Astrocyte (in vitro differentiated cells and primary cell): ENCODE data around the gene RPL13. TPM values are rescaled to one million over a fixed set of nuclear protein-coding genes. Genes with fewer than 3 reads are reported as not detected.

Experiments
- DNase-seq: peaks from one replicate; pipeline ENCODE4 v3.0.0-alpha.2; 2010; ENCODE audit warnings: low read depth
- FAIRE-seq: peaks from 2 replicates; lab custom pipeline; 2011; peaks lifted over from hg19 to GRCh38; lab: Jason Lieb, UNC
- H2AFZ ChIP-seq: 2 replicates; pipeline ENCODE4 v1.6.0; 2012; ENCODE audit warnings: low read depth, low read length, inconsistent platforms
- H3K27ac ChIP-seq: 2 replicates; pipeline ENCODE4 v1.5.1; 2011; ENCODE audit warnings: low read depth, low read length, inconsistent platforms
- H3K27me3 ChIP-seq: 2 replicates; pipeline ENCODE4 v1.6.0; 2011; ENCODE audit warnings: low read length, inconsistent platforms; ENCODE audit not compliant: insufficient read depth
- H3K36me3 ChIP-seq: 2 replicates; pipeline ENCODE4 v1.5.1; 2011; ENCODE audit warnings: low read length, inconsistent platforms; ENCODE audit not compliant: insufficient read depth
- H3K4me1 ChIP-seq: 2 replicates; pipeline ENCODE4 v1.5.1; 2011; ENCODE audit warnings: low read length, inconsistent platforms; ENCODE audit not compliant: insufficient read depth
- H3K4me2 ChIP-seq: 2 replicates; pipeline ENCODE4 v1.6.0; 2012; ENCODE audit warnings: low read length, inconsistent platforms
- H3K4me3 ChIP-seq: 2 replicates; pipeline ENCODE4 v1.5.1; 2011; ENCODE audit warnings: low read depth, mild to moderate bottlenecking, low read length, inconsistent platforms; ENCODE audit not compliant: insufficient read depth
- H3K79me2 ChIP-seq: 2 replicates; pipeline ENCODE4 v1.6.0; 2012; ENCODE audit warnings: mild to moderate bottlenecking, low read length, inconsistent platforms; ENCODE audit not compliant: insufficient read depth
- H3K9ac ChIP-seq: 2 replicates; pipeline ENCODE4 v1.6.0; 2012; ENCODE audit warnings: mild to moderate bottlenecking, low read length, inconsistent platforms
- H3K9me3 ChIP-seq: 2 replicates; pipeline ENCODE4 v1.5.1; 2012; ENCODE audit warnings: low read depth, mild to moderate bottlenecking, low read length, inconsistent platforms; ENCODE audit not compliant: insufficient read depth
- H4K20me1 ChIP-seq: 2 replicates; pipeline ENCODE4 v1.6.0; 2012; ENCODE audit warnings: low read length, inconsistent platforms; ENCODE audit not compliant: insufficient read depth
- H3K27ac Mint-ChIP-seq: one replicate; pipeline ENCODE4 v1.8.0; 2021; ENCODE audit warnings: mild to moderate bottlenecking, mixed read lengths; ENCODE audit not compliant: unreplicated experiment
- H3K27me3 Mint-ChIP-seq: one replicate; pipeline ENCODE4 v1.8.0; 2021; ENCODE audit warnings: low read depth, mixed read lengths; ENCODE audit not compliant: unreplicated experiment
- H3K36me3 Mint-ChIP-seq: one replicate; pipeline ENCODE4 v1.8.0; 2021; ENCODE audit warnings: low read depth, mixed read lengths; ENCODE audit not compliant: unreplicated experiment
- H3K4me1 Mint-ChIP-seq: one replicate; pipeline ENCODE4 v1.8.0; 2021; ENCODE audit warnings: low read depth, mixed read lengths; ENCODE audit not compliant: unreplicated experiment
- H3K4me3 Mint-ChIP-seq: one replicate; pipeline ENCODE4 v1.8.0; 2021; ENCODE audit warnings: mild to moderate bottlenecking, moderate library complexity, mixed read lengths; ENCODE audit not compliant: unreplicated experiment
- H3K9me3 Mint-ChIP-seq: one replicate; pipeline ENCODE4 v1.8.0; 2021; ENCODE audit warnings: mild to moderate bottlenecking, mixed read lengths; ENCODE audit not compliant: unreplicated experiment
- CTCF ChIP-seq: IDR thresholded peaks from 2 replicates; pipeline ENCODE4 v1.5.1; 2011; ENCODE audit warnings: low read depth, mild to moderate bottlenecking, inconsistent platforms, low read length, moderate library complexity; ENCODE audit not compliant: insufficient read depth
- EZH2 ChIP-seq: IDR thresholded peaks from 2 replicates; pipeline ENCODE4 v1.6.1; 2012; ENCODE audit warnings: mild to moderate bottlenecking, low read length, inconsistent platforms; ENCODE audit not compliant: insufficient read depth
- total RNA-seq: library from RNA; stranded (reverse); gene quantifications from 2 replicates; pipeline ENCODE4 v1.2.1, GENCODE V29; 2021

The RPL13 gene
- total RNA-seq, 1 donor from 2014 or later: 1,239 TPM

DNA sequence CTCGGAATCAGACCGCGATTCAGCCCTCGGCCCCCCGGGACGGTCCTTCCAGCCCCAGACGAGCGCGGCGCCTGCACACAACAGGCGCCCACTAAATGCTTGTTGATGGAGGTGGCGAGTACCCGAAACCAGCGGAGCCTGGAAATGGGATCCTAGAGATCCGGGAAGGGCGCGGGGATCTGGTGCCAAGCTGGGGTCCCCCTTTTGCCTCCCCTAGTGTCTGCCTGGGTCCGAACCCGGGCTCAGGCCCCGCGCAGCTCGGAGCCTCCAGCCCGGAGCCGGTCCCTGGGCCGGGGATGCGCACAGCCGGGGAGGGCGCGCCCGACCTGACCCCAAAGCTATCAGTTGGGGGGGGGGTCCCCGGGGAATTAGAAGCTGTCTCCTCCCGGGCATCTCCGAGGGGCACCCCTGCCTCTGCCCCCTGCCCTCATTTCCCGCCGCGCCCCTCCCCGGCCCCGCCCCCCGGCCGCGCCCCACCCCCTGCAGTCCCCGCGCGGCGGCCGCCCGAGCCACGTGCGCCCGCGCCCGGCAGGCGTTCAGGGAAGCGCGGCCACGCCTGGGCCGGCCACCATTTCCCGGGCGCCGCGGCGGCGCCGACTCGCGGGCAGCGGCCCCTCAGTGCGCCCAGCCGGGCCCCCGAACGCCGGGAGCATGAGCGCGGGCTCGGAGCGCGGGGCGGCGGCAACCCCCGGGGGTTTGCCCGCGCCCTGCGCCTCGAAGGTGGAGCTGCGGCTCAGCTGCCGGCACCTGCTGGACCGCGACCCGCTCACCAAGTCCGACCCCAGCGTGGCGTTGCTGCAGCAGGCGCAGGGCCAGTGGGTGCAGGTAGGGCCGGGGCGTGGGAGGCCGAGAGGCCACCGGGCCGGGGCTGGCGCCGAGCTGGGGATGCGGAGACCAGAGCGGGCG is 15.0 kb downstream of the RPL13 start, which contains the start of gene CPNE7:
Gene CPNE7 (plus strand): TSS at position 512 of the 906 bp plus-strand sequence. CDS start 140 bp downstream, at position 652.
- Histone ChIP-seq H3K4me2 (peak within 1 kb of the TSS; percentile 83), H3K4me3 (peak within 1 kb of the TSS; percentile 48), H3K27me3 (no peaks in the 10 kb centered on the region), H3K9ac (peak within 1 kb of the TSS; percentile 55), H3K27ac (no peak within 1 kb of the TSS), H3K36me3 (no peaks in the 10 kb centered on the region), H3K4me1 (peaks cover 5% of the 10 kb centered on the region), H4K20me1 (no peaks in the 10 kb centered on the region), H3K79me2 (peaks cover 5% of the 10 kb centered on the region), H3K9me3 (no peaks in the 10 kb centered on the region), H2AFZ (peak within 1 kb of the TSS; percentile 89)
- H3K4me3 Mint-ChIP-seq: peak within 1 kb of the TSS; percentile 60
- H3K36me3 Mint-ChIP-seq: no peaks in the 10 kb centered on the region
- no peak within 1 kb of the TSS for H3K27ac Mint-ChIP-seq
- peaks cover 9% of the 10 kb centered on the region for H3K4me1 Mint-ChIP-seq
- H3K27me3 Mint-ChIP-seq: peaks cover 3% of the 10 kb centered on the region
- H3K9me3 Mint-ChIP-seq: no peaks in the 10 kb centered on the region
- DNase-seq: no peak
- FAIRE-seq: no peak
- TF ChIP-seq EZH2 (peak; percentile 60), CTCF (no peak)

DNA sequence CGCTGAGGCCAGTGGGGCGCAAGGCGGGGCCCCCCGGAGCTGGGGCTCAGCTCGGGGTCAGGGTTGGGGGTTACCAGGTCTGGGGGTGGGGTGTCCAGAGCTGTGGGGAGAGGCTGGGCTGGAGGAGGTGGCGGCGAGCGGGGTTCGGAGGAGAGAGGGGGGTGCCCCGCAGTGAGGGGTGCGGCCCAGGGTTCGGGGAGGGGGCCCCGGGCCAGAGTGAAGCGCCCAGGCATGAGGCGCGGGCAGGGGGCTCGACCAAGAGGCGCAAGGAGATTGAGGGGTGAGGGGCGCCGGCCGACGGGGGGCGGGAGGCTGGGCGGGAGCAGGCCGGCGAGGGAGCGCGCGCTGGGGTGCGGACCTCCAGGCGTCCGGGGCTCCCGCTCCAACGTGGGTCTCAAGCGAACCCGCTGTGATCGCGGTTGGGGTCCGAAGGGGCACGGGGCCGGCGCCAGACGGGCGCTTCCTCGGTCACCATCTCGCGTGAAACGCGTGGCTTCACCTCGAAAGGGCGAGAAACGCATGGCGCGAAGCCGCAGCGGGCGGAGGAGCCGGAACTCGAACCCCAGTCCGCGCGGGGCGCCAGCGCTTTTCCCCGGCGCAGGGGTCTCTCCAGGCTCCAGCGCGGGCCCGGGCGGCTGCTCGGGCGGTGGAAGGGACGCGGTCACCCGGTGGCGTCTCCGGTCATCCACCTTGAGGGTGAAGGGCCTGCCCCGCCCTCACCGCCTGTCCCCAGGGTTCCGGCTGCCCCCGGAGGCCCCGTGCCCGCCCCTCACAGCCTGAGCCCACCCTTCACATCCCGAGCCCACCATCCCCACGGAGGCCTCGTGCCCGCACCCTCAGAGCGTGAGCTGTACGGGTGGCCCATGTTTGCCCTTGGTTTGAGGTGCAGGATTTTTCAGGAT is 15.9 kb downstream of the RPL13 start:
- FAIRE-seq (no peak), DNase-seq (no peak)
- Histone ChIP-seq H3K4me1 (peaks cover 9% of the 10 kb centered on the region), H2AFZ (peak overlapping the region; percentile 10), H4K20me1 (no peaks in the 10 kb centered on the region), H3K9me3 (no peaks in the 10 kb centered on the region), H3K36me3 (no peaks in the 10 kb centered on the region), H3K27me3 (no peaks in the 10 kb centered on the region), H3K79me2 (peaks cover 5% of the 10 kb centered on the region), H3K9ac (peak overlapping the region; percentile 55), H3K4me2 (peak overlapping the region; percentile 83), H3K4me3 (peak overlapping the region; percentile 48), H3K27ac (no peak overlapping the region)
- Mint-ChIP-seq H3K9me3 (no peaks in the 10 kb centered on the region), H3K4me1 (peaks cover 9% of the 10 kb centered on the region), H3K36me3 (no peaks in the 10 kb centered on the region), H3K27me3 (peaks cover 3% of the 10 kb centered on the region), H3K4me3 (no peak overlapping the region), H3K27ac (no peak overlapping the region)
- TF ChIP-seq EZH2 (peak; percentile 58), CTCF (no peak)
